ENCODE data around the gene DHCR24.

DNA sequence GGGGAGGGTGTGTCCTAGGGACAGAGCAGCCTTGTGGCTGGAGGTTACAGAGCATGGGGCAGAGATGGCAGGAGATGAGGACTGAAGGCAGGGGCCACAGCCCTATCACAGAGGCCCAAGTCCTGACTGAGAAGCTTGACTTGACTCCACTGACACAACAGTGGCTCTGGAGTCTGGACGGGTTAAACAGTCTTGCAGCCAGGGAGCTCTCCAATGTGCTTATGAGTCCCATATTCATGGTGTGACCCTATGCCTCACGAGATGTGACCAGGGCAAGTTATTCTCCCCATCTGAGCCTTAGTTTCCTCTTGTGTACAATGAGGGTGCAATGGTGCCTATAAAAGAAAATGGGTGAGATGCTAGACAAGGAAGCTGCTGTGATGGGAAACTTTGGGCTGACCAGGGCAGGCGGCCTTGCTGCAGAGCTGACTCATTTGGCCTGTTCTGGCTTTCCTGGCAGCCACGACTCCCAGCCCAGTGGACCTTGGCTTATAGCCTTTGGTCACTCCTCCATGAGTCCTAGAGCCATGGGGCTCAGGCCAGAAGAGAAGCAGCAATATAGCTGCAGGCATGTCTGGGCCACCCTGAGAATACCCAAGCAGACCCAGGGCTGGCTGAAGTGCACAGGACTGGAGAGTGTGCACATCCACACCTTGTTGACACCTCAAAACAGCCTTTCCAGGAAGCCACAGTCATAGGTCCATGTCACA is 83.1 kb downstream of the DHCR24 start:
- TF ChIP-seq, protein P1, sequence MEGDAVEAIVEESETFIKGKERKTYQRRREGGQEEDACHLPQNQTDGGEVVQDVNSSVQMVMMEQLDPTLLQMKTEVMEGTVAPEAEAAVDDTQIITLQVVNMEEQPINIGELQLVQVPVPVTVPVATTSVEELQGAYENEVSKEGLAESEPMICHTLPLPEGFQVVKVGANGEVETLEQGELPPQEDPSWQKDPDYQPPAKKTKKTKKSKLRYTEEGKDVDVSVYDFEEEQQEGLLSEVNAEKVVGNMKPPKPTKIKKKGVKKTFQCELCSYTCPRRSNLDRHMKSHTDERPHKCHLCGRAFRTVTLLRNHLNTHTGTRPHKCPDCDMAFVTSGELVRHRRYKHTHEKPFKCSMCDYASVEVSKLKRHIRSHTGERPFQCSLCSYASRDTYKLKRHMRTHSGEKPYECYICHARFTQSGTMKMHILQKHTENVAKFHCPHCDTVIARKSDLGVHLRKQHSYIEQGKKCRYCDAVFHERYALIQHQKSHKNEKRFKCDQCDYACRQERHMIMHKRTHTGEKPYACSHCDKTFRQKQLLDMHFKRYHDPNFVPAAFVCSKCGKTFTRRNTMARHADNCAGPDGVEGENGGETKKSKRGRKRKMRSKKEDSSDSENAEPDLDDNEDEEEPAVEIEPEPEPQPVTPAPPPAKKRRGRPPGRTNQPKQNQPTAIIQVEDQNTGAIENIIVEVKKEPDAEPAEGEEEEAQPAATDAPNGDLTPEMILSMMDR (IDR thresholded peaks at IDR 0.05; ENCODE audit: extremely low read depth in 1 of 2, insufficient read depth in 1 of 2, low read depth in 1 of 2, low read length in 2 of 2): no peak
- no peak for TF ChIP-seq POLR2A (IDR thresholded peaks at IDR 0.05; ENCODE audit: low read depth, low read length)
- TF ChIP-seq POLR2AphosphoS5 (IDR thresholded peaks at IDR 0.05; ENCODE audit: insufficient read depth, low read depth, low read length): no peak

Measured in endothelial cell of umbilical vein (primary cell).